Measurements from ENCODE around the gene NRGN. TPM values are rescaled to one million over a fixed set of nuclear protein-coding genes. Genes with fewer than 3 reads are reported as not detected.

The NRGN gene
- total and polyA plus RNA-seq, 2 of the 4 experiments (the other 2 are of a cell fraction) = 0.54 to 24.8 TPM

DNA sequence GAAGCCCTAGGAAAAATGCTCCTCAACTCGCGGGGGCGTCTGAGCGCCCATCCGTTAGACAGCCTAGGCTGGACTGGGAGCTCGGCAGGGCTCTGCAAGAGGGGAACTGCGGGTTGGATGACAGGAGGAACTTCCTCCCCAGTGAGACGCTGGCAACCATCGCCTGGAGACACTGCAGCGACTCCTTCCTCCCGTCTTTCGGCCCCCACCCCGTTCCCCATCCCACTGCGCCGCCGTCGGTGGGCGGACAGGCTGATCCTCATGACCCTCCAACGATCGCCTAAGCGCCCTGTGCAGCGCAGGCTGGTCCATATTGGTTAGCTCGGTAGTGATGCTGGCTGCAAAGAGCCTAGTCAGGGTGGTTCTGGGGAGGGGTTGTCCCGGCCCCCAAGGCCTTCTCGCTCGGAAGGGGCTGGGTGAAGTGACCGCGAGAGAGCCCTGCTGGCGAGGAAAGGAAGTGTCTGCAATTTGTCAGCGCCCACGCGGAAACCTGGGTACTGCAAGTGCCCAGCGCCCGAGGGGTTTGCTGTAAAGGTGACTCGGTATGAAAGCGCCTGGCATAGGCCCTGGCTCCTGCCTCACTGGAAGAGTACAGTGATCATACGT lies 638 bp downstream of the NRGN start:
- peak overlapping the region; percentile 65 for H3K23ac ChIP-seq (ENCODE audit: low read depth, low read length)
- no peak overlapping the region for H3K18ac ChIP-seq (ENCODE audit: low read depth, low read length)
- H3K27me3 ChIP-seq (ENCODE audit: control insufficient read depth, insufficient read depth, low read length) = peaks cover 16% of the 10 kb centered on the region
- H2AK5ac ChIP-seq (ENCODE audit: low read depth, low read length) = peak overlapping the region; percentile 53; the same call in 1 of the 2 replicates
- no peaks in the 10 kb centered on the region for H4K20me1 ChIP-seq (ENCODE audit: insufficient read depth, low read length)
- intact Hi-C loops (cut with micrococcal nuclease) (loop anchor here (10.0 kb wide), 1 partner anchor 66 kb away; the partner anchor contains the start of genes SIAE and SPA17), dilution Hi-C loops (cut with HindIII; ENCODE audit: low sequenced_read_pairs, unreplicated experiment) (no loop called here), in situ Hi-C loops (cut with MboI; ENCODE audit: low sequenced_read_pairs) (no loop called here)
- ChIA-PET POLR2A (ENCODE audit: unreplicated experiment) (no interaction called here), CTCF (no interaction called here)
- H4K91ac ChIP-seq (ENCODE audit: insufficient read depth, low read depth, low read length) = no peak overlapping the region
- 0 out of 2 replicates have a peak overlapping the region, but pooled peaks have one; percentile 4 for H3K14ac ChIP-seq (replicated peaks; ENCODE audit: low read depth, low read length)
- no peak overlapping the region for H3K56ac ChIP-seq (ENCODE audit: extremely low read depth, insufficient read depth, low read length)
- BruUV-seq (replicated peaks) = no TSS peak
- H3K9me3 ChIP-seq (ENCODE audit: control insufficient read depth, insufficient read depth, low read length) = no peaks in the 10 kb centered on the region
- no peak overlapping the region for H2BK120ac ChIP-seq (ENCODE audit: low read depth, low read length)
- H4K8ac ChIP-seq (ENCODE audit: low read depth in 2 of 2, low read length in 2 of 2) = no peak overlapping the region
- H3K9ac ChIP-seq (ENCODE audit: low read depth, low read length) = 0 out of 2 replicates have a peak overlapping the region, but pooled peaks have one; percentile 5
- H4K5ac ChIP-seq (ENCODE audit: low read depth, low read length) = no peak overlapping the region
- no peak overlapping the region for H2BK15ac ChIP-seq (ENCODE audit: low read depth, low read length)
- peaks cover 2% of the 10 kb centered on the region; the same call in 1 of the 2 replicates for H3K4me1 ChIP-seq (ENCODE audit: control insufficient read depth, insufficient read depth, low read length)
- peaks cover 0 to 7% of the 10 kb centered on the region in 2 experiments; a peak in 2 of 4 replicates for H3K79me1 ChIP-seq (ENCODE audit: low read depth in 1 of 2, low read length in 2 of 2)
- no peak for TF ChIP-seq RFX5 (IDR thresholded peaks at IDR 0.05; ENCODE audit: low read depth, low read length)
- TF ChIP-seq, protein P1, sequence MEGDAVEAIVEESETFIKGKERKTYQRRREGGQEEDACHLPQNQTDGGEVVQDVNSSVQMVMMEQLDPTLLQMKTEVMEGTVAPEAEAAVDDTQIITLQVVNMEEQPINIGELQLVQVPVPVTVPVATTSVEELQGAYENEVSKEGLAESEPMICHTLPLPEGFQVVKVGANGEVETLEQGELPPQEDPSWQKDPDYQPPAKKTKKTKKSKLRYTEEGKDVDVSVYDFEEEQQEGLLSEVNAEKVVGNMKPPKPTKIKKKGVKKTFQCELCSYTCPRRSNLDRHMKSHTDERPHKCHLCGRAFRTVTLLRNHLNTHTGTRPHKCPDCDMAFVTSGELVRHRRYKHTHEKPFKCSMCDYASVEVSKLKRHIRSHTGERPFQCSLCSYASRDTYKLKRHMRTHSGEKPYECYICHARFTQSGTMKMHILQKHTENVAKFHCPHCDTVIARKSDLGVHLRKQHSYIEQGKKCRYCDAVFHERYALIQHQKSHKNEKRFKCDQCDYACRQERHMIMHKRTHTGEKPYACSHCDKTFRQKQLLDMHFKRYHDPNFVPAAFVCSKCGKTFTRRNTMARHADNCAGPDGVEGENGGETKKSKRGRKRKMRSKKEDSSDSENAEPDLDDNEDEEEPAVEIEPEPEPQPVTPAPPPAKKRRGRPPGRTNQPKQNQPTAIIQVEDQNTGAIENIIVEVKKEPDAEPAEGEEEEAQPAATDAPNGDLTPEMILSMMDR (conservative IDR thresholded peaks at IDR 0.05; ENCODE audit: low read depth, low read length) = peak; percentile 45
- no peak for TF ChIP-seq RCOR1 (IDR thresholded peaks at IDR 0.05; ENCODE audit: insufficient replicate concordance, low read length)
- TF ChIP-seq MXI1 (IDR thresholded peaks at IDR 0.05; ENCODE audit: borderline replicate concordance, low read depth, low read length) = no peak
- TF ChIP-seq POLR2A (IDR thresholded peaks at IDR 0.05; ENCODE audit: low read depth, low read length) = no peak
- no peak for TF ChIP-seq RAD21 (IDR thresholded peaks at IDR 0.05; ENCODE audit: low read length)
- no peak for TF ChIP-seq MAFK (IDR thresholded peaks at IDR 0.05; ENCODE audit: low read depth, low read length)
- 0 out of 2 replicates have a peak, but pooled peaks have one; percentile 2 for TF ChIP-seq SMC3 (IDR thresholded peaks at IDR 0.05; ENCODE audit: low read depth, low read length)
- no peak overlapping the region for H2BK20ac ChIP-seq (ENCODE audit: low read depth, low read length)
- H2AK9ac ChIP-seq (replicated peaks; ENCODE audit: low read depth, low read length, poor library complexity) = peak overlapping the region; percentile 79
- no CpG with 5 or more reads among the region's 37 CpGs for WGBS, 2 experiments (ENCODE audit: extremely low coverage in 2 of 2, insufficient read length in 1 of 2)
- H3K4ac ChIP-seq (ENCODE audit: low read depth, low read length) = no peak overlapping the region
- H2AFZ ChIP-seq (replicated peaks; ENCODE audit: low read length, poor library complexity) = peak overlapping the region; percentile 93
- DNase-seq (no peak), ATAC-seq (ENCODE audit: low read depth) (peak; percentile 38)
- no peaks in the 10 kb centered on the region for H3K36me3 ChIP-seq (ENCODE audit: control insufficient read depth, insufficient read depth, low read length)
- peak overlapping the region; percentile 52 for H3K4me3 ChIP-seq (ENCODE audit: insufficient read depth, low read depth, low read length)
- H2BK5ac ChIP-seq (ENCODE audit: low read depth, low read length, poor library complexity, severe bottlenecking) = no peak overlapping the region
- H3K9me1 ChIP-seq (ENCODE audit: insufficient read depth, low read length) = 0 out of 2 replicates have a peak, but pooled peaks cover 3% of the 10 kb centered on the region
- peak overlapping the region; percentile 84 for H3K4me2 ChIP-seq (ENCODE audit: low read depth, low read length)
- no peak overlapping the region; the same call in 1 of the 2 replicates for H3K27ac ChIP-seq (ENCODE audit: insufficient read depth, low read length)

Measured in IMR-90 (cell line).